Transverse colon (tissue), 4 donors: ENCODE measurements around the gene ALPK3. TPM values are rescaled to one million over a fixed set of nuclear protein-coding genes. Genes with fewer than 3 reads are reported as not detected.

Source experiments
- DNase-seq: peaks from one replicate; pipeline ENCODE4 v3.0.0-alpha.2; 2019
- H3K27ac ChIP-seq, 4 donors: fragments of 200-600 bp; sonication (generic); 2 replicates each; pipeline ENCODE4 v1.5.1; 2016 to 2018; ENCODE audit warnings: inconsistent platforms in 4 of 4
- H3K27me3 ChIP-seq: fragments of 200-600 bp; sonication (generic); 2 replicates; pipeline ENCODE4 v1.5.1; 2017; ENCODE audit warnings: inconsistent platforms
- H3K36me3 ChIP-seq, 4 donors: fragments of 200-600 bp; sonication (generic); 2 replicates each; pipeline ENCODE4 v1.5.1; 2017 to 2019; ENCODE audit warnings: inconsistent platforms in 4 of 4
- H3K4me1 ChIP-seq, 4 donors: fragments of 200-600 bp; sonication (generic); 2 replicates each; pipeline ENCODE4 v1.5.1; 2017 to 2020; ENCODE audit warnings: inconsistent platforms in 4 of 4
- H3K4me3 ChIP-seq, 4 donors: fragments of 200-600 bp; sonication (generic); 1 replicate in 1 of 4; 2 replicates in 3 of 4; pipeline versions ENCODE4 v1.5.1 to v1.6.1; 2017 to 2019; ENCODE audit warnings: inconsistent platforms in 4 of 4
- H3K9me3 ChIP-seq, 2 donors: fragments of 200-600 bp; sonication (generic); 2 replicates each; pipeline ENCODE4 v1.5.1; 2017 to 2019; ENCODE audit warnings: inconsistent platforms in 2 of 2
- CTCF ChIP-seq, 5 experiments: fragments of 200-600 bp in 3 of 5; fragments of 450-650 bp in 2 of 5; sonication (generic) in 3 of 5; IDR thresholded peaks; 1 replicate in 2 of 5; 2 replicates in 3 of 5; pipeline ENCODE4 v1.5.1; 2016 to 2017; ENCODE audit warnings: antibody characterized with exemption in 5 of 5, inconsistent platforms in 3 of 5, mild to moderate bottlenecking in 2 of 5, moderate library complexity in 1 of 5
- EP300 ChIP-seq: sonication (generic); formaldehyde crosslinking; IDR thresholded peaks from one replicate; pipeline ENCODE4 v1.6.1; 2017; ENCODE audit warnings: antibody characterized with exemption, low read depth
- POLR2A ChIP-seq: fragments of 450-650 bp; IDR thresholded peaks from one replicate; pipeline ENCODE4 v1.6.1; 2016; ENCODE audit warnings: antibody characterized with exemption, mild to moderate bottlenecking, moderate library complexity
- POLR2AphosphoS5 ChIP-seq, 3 donors: sonication (generic); formaldehyde crosslinking; IDR thresholded peaks; one replicate each; pipeline ENCODE4 v1.6.1; 2016; ENCODE audit warnings: antibody characterized with exemption in 3 of 3
- WGBS, 2 donors: methylation state at CpG; one replicate each; pipeline ENCODE4 v1.1.5; 2018; ENCODE audit warnings: low coverage in 1 of 2; 5-methylcytosine and 5-hydroxymethylcytosine counted together
- in situ Hi-C, 4 donors: fragments of 200-750 bp; cut with MboI; loops; one replicate each; pipeline versions ENCODE4 v1.15.0 to v1.15.1; 2017; ENCODE audit warnings: low sequenced_read_pairs in 3 of 4, low pct_ligation_motif_present in 1 of 4, low pct_unique_long_range_greater_than_20kb in 1 of 4
- intact Hi-C: fragments of 100-400 bp; cut with DNase I; formaldehyde crosslinking; loops from one replicate; pipeline ENCODE4 v1.15.1; 2023; ENCODE audit warnings: low total_unique reads
- total RNA-seq, 4 donors: library from RNA; depleted of rRNA; stranded (reverse); fragments of >200 nt; gene quantifications; one replicate each; pipeline ENCODE4 v1.1.0, GENCODE V29; 2016

ALPK3 gene
- total RNA-seq, 4 donors from 2014 or later = 1.1 to 4.6 (median 2.8) TPM

- H3K9me3 ChIP-seq = no peaks in the 10 kb centered on the region
- in situ Hi-C loops = no loop called here
- WGBS, 2 donors = 88% methylated on average over 2 to 4 of the region's 4 CpGs
- TF ChIP-seq POLR2AphosphoS5 (IDR thresholded peaks at IDR 0.05) (no peak), CTCF (IDR thresholded peaks at IDR 0.05) (no peak), EP300 (no peak), POLR2A (no peak)
- H3K27me3 ChIP-seq = no peaks in the 10 kb centered on the region
- no peak overlapping the region for H3K4me3 ChIP-seq
- H3K36me3 ChIP-seq = no peaks in the 10 kb centered on the region
- H3K27ac ChIP-seq = no peak overlapping the region
- no peak for DNase-seq
- intact Hi-C loops = no loop called here
- peaks cover 0 to 9% (median 1%) of the 10 kb centered on the region in 4 donors for H3K4me1 ChIP-seq
Observed at GRCh38 chr15:84834229-84834955, 17.2 kb downstream of the ALPK3 start.

- WGBS, 2 donors = 91 to 96% methylated on average over 4 to 5 of the region's 5 CpGs
- in situ Hi-C loops = no loop called here
Observed at GRCh38 chr15:84834969-84835368, 17.8 kb downstream of the ALPK3 start.

GRCh38 chr15:84835661-84836337 is 18.6 kb downstream of the ALPK3 start:
- no peak for DNase-seq
- intact Hi-C loops = no loop called here
- Histone ChIP-seq H3K36me3 (no peaks in the 10 kb centered on the region), H3K27me3 (no peaks in the 10 kb centered on the region), H3K9me3 (no peaks in the 10 kb centered on the region), H3K4me1 (peaks cover 7 to 13% (median 8%) of the 10 kb centered on the region in 4 donors), H3K4me3 (no peak overlapping the region), H3K27ac (no peak overlapping the region)
- in situ Hi-C loops = no loop called here
- TF ChIP-seq EP300 = no peak
- TF ChIP-seq CTCF (IDR thresholded peaks at IDR 0.05) = no peak
- no peak for TF ChIP-seq POLR2A
- TF ChIP-seq POLR2AphosphoS5 (IDR thresholded peaks at IDR 0.05) = no peak
- 78 to 88% methylated on average over 3 to 5 of the region's 5 CpGs for WGBS, 2 donors

More at GRCh38 chr15:84834969-84835368, 17.8 kb downstream of the ALPK3 start:
- TF ChIP-seq POLR2AphosphoS5 (IDR thresholded peaks at IDR 0.05) (no peak), CTCF (IDR thresholded peaks at IDR 0.05) (no peak), POLR2A (no peak), EP300 (no peak)
- no peaks in the 10 kb centered on the region for H3K27me3 ChIP-seq
- no peak for DNase-seq
- peaks cover 0 to 5% (median 1%) of the 10 kb centered on the region in 4 donors for H3K4me1 ChIP-seq
- intact Hi-C loops = no loop called here
- no peak overlapping the region for H3K27ac ChIP-seq
- no peaks in the 10 kb centered on the region for H3K9me3 ChIP-seq
- no peaks in the 10 kb centered on the region for H3K36me3 ChIP-seq
- H3K4me3 ChIP-seq = no peak overlapping the region

- WGBS, 2 donors = 93% methylated on average over 1 of the region's 1 CpG; no CpG with 5 or more reads in 1 of the 2 donors
- intact Hi-C loops (no loop called here), in situ Hi-C loops (no loop called here)
- H3K9me3 ChIP-seq = no peaks in the 10 kb centered on the region
- no peak for DNase-seq
- H3K27me3 ChIP-seq = no peaks in the 10 kb centered on the region
- no peaks in the 10 kb centered on the region for H3K36me3 ChIP-seq
- H3K4me3 ChIP-seq = no peak overlapping the region
- no peak for TF ChIP-seq POLR2AphosphoS5 (IDR thresholded peaks at IDR 0.05)
- no peak for TF ChIP-seq CTCF (IDR thresholded peaks at IDR 0.05)
- no peak for TF ChIP-seq EP300
- TF ChIP-seq POLR2A = no peak
- peaks cover 15 to 19% (median 16%) of the 10 kb centered on the region in 4 donors for H3K4me1 ChIP-seq
- no peak overlapping the region for H3K27ac ChIP-seq
Observed at GRCh38 chr15:84836844-84837243, 19.7 kb downstream of the ALPK3 start.
